WTC11 (cell line): ENCODE measurements around the gene TAF3. TPM values are rescaled to one million over a fixed set of nuclear protein-coding genes. Genes with fewer than 3 reads are reported as not detected.

ENCODE experiments used
- ATAC-seq: fragments of 200-7000 bp; cut with Tn5 transposase; 2 replicates; pipeline ENCODE4 v1.10.0; 2021; ENCODE audit warnings: mild to moderate bottlenecking, moderate library complexity
- CTCF ChIA-PET: fragments of 300-600 bp; sonication (Branson Sonifier 250); formaldehyde crosslinking; loops from one replicate; lab custom pipeline; 2021; ENCODE audit warnings: antibody characterized with exemption; lab: Charles Lee
- POLR2A ChIA-PET: fragments of 350-600 bp; sonication (Branson Sonifier 250); formaldehyde crosslinking; loops from one replicate; lab custom pipeline; 2021; ENCODE audit warnings: antibody characterized with exemption; lab: Charles Lee
- DNase-seq: peaks from one replicate; pipeline ENCODE4 v3.0.0; 2021; ENCODE audit warnings: low spot score
- H3K27ac Mint-ChIP-seq: 2 replicates; pipeline ENCODE4 v1.8.0; 2021; ENCODE audit warnings: mixed read lengths
- H3K27me3 Mint-ChIP-seq: 2 replicates; pipeline ENCODE4 v1.8.0; 2021; ENCODE audit warnings: low read depth, mild to moderate bottlenecking, moderate library complexity, mixed read lengths
- H3K36me3 Mint-ChIP-seq: 2 replicates; pipeline ENCODE4 v1.8.0; 2021; ENCODE audit warnings: mixed read lengths
- H3K4me1 Mint-ChIP-seq: 2 replicates; pipeline ENCODE4 v1.8.0; 2022; ENCODE audit warnings: mixed read lengths
- H3K4me3 Mint-ChIP-seq: 2 replicates; pipeline ENCODE4 v1.8.0; 2021; ENCODE audit warnings: mild to moderate bottlenecking, moderate library complexity, mixed read lengths
- H3K9me3 Mint-ChIP-seq: 2 replicates; pipeline ENCODE4 v1.8.0; 2021; ENCODE audit warnings: mixed read lengths
- ARID4B ChIP-seq: sonication (generic); formaldehyde crosslinking; IDR thresholded peaks from 2 replicates; pipeline ENCODE4 v1.8.0; 2023; ENCODE audit warnings: missing genetic modification reagents, mild to moderate bottlenecking, borderline replicate concordance
- ATF6 ChIP-seq: sonication (generic); formaldehyde crosslinking; IDR thresholded peaks from 2 replicates; pipeline ENCODE4 v1.8.1; 2023; ENCODE audit warnings: mild to moderate bottlenecking, missing genetic modification reagents
- FOXP1 ChIP-seq: sonication (generic); formaldehyde crosslinking; IDR thresholded peaks from 2 replicates; pipeline ENCODE4 v1.8.0; 2022; ENCODE audit warnings: missing genetic modification reagents, mild to moderate bottlenecking, moderate library complexity, borderline replicate concordance
- NFYB ChIP-seq: sonication (generic); formaldehyde crosslinking; conservative IDR thresholded peaks from 2 replicates; pipeline ENCODE4 v1.8.0; 2022; ENCODE audit warnings: low read depth, missing genetic modification reagents
- PRDM15 ChIP-seq: sonication (generic); formaldehyde crosslinking; IDR thresholded peaks from 2 replicates; pipeline ENCODE4 v1.8.0; 2022; ENCODE audit warnings: missing genetic modification reagents
- ZBTB43 ChIP-seq: sonication (generic); formaldehyde crosslinking; IDR thresholded peaks from 2 replicates; pipeline ENCODE4 v1.8.1; 2023; ENCODE audit warnings: mild to moderate bottlenecking, missing genetic modification reagents
- ZNF263 ChIP-seq: sonication (generic); formaldehyde crosslinking; IDR thresholded peaks from 2 replicates; pipeline ENCODE4 v1.8.1; 2022; ENCODE audit warnings: low read depth, mild to moderate bottlenecking, moderate library complexity, missing genetic modification reagents
- ZNF423 ChIP-seq: fragments of 250-450 bp; sonication (Bioruptor Pico); IDR thresholded peaks from 2 replicates; pipeline ENCODE4 v2.1.2; 2022; ENCODE audit warnings: mild to moderate bottlenecking, moderate library complexity
- total RNA-seq: library from RNA; stranded (reverse); gene quantifications from 3 replicates; pipeline ENCODE4 v1.2.3, GENCODE V29; 2021

The TAF3 gene
- total RNA-seq, 1 experiment from 2014 or later: 8.9 TPM

- TF ChIP-seq ATF6 (CRISPR knock-in tag) (no peak), NFYB (no peak), ARID4B (CRISPR knock-in tag) (no peak)
- TF ChIP-seq, all 79 proteins: peak for 0
These were observed 239.4 kb downstream of the TAF3 start (continued) for GRCh38 chr10:8057636-8058273.

- Mint-ChIP-seq H3K27me3 (peaks cover 97% of the 10 kb centered on the region), H3K9me3 (no peaks in the 10 kb centered on the region), H3K4me1 (peaks cover 79% of the 10 kb centered on the region)
- no peak for DNase-seq
- ATAC-seq: no peak
- TF ChIP-seq PRDM15 (CRISPR knock-in tag) (peak; percentile 53), ZBTB43 (CRISPR knock-in tag) (no peak), ARID4B (CRISPR knock-in tag) (no peak), ZNF263 (CRISPR knock-in tag) (no peak), FOXP1 (CRISPR knock-in tag) (no peak), ZNF423 (peak; percentile 70; the same call in 1 of the 2 replicates)
- TF ChIP-seq, all 79 proteins: peak for 2
- Mint-ChIP-seq H3K4me3 (peak overlapping the region; percentile 60), H3K36me3 (no peaks in the 10 kb centered on the region), H3K27ac (no peak overlapping the region)
- CTCF ChIA-PET: interaction anchor here (0.5 to 1.4 kb wide), 4 partner anchors 13 to 462 kb away, joined by 3 to 5 read pairs (median 4); no protein-coding TSS in a partner anchor
- POLR2A ChIA-PET: no interaction called here
These were observed 240.2 kb downstream of the TAF3 start for GRCh38 chr10:8058274-8059111.
